ENCODE measurements around the gene GUCY1A1. TPM values are rescaled to one million over a fixed set of nuclear protein-coding genes. Genes with fewer than 3 reads are reported as not detected.
"Not testable (repeated sequence)": the region's sequence is repeated elsewhere in the genome, so short reads cannot be mapped to it uniquely, and the experiment has no call there.

The GUCY1A1 gene
- total and polyA plus RNA-seq, 5 donors = 9.9 to 82.5 (median 63.5) TPM

- intact Hi-C loops (cut with DNase I) = no loop called here
- Histone ChIP-seq H3K27me3 (ENCODE audit: control insufficient read depth, insufficient read depth) (no peaks in the 10 kb centered on the region), H3K27ac (ENCODE audit: low read length) (no peak overlapping the region), H3K4me1 (ENCODE audit: control insufficient read depth, insufficient read depth, low read length) (no peaks in the 10 kb centered on the region), H3K4me3 (ENCODE audit: low read length) (no peak overlapping the region), H3K9me3 (ENCODE audit: control insufficient read depth, low read length) (no peaks in the 10 kb centered on the region)
- DNase-seq = no peak
- ATAC-seq = no peak
- WGBS = 83% methylated on average over 5 of the region's 5 CpGs
These were observed 28.3 kb upstream of the GUCY1A1 start for GRCh38 chr4:155638195-155638965.

- H3K9me3 ChIP-seq (ENCODE audit: control insufficient read depth, low read length) = no peaks in the 10 kb centered on the region
- intact Hi-C loops (cut with DNase I) = no loop called here
- DNase-seq = no peak
- H3K4me1 ChIP-seq (ENCODE audit: control insufficient read depth, insufficient read depth, low read length) = no peaks in the 10 kb centered on the region
- H3K4me3 ChIP-seq (ENCODE audit: low read length) = no peak overlapping the region
- H3K27me3 ChIP-seq (ENCODE audit: control insufficient read depth, insufficient read depth) = no peaks in the 10 kb centered on the region
- H3K27ac ChIP-seq (ENCODE audit: low read length) = no peak overlapping the region
- no peak for ATAC-seq
- 43% methylated on average over 3 of the region's 3 CpGs for WGBS
These were observed 26.7 kb upstream of the GUCY1A1 start for GRCh38 chr4:155639704-155640523.

DNA sequence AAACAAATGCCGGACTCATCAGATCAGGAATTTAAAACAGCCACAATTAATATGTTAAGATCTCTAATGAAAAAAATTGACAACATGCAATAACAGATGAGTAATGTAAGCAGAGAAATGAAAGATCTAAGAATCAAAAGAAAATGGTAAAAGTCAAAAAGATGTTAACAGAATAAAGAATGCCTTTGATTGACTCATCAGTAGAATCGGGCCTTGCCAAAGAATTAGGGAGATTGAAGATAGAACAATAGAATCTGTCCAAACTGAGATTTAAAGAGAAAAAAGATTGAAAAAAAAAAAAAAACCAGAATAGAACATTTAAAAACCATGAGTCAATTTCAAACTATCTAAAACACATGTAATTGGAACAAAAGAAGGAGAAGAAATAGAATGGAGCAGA lies 25.9 kb upstream of the GUCY1A1 start:
- H3K4me1 ChIP-seq (ENCODE audit: control insufficient read depth, insufficient read depth, low read length) = no peaks in the 10 kb centered on the region
- H3K9me3 ChIP-seq (ENCODE audit: control insufficient read depth, low read length) = no peaks in the 10 kb centered on the region
- no peaks in the 10 kb centered on the region for H3K27me3 ChIP-seq (ENCODE audit: control insufficient read depth, insufficient read depth)
- no peak for DNase-seq
- no peak overlapping the region for H3K27ac ChIP-seq (ENCODE audit: low read length)
- 72% methylated on average over 2 of the region's 2 CpGs for WGBS
- intact Hi-C loops (cut with DNase I) = no loop called here
- no peak overlapping the region for H3K4me3 ChIP-seq (ENCODE audit: low read length)
- no peak for ATAC-seq

DNA sequence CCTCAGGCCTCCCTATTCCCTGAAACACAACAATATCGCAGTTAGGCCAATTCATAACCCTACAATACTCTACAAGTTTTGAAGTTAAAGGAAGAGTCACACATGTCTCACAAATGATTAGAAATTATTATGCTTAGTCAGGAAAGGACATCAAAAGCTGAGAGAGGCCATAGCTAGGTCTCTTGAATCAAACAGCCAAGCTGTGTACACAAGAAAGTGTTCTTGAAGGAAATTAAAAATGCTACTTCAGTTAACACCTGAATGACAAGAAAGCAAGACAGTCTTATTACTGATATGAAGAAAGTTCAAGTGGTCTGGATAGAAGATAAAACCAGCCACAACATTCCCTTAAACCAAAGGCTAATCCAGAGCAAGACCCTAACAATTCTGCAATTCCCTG lies 23.6 kb upstream of the GUCY1A1 start:
- Histone ChIP-seq H3K9me3 (ENCODE audit: control insufficient read depth, low read length) (no peaks in the 10 kb centered on the region), H3K27ac (ENCODE audit: low read length) (no peak overlapping the region), H3K4me1 (ENCODE audit: control insufficient read depth, insufficient read depth, low read length) (no peaks in the 10 kb centered on the region), H3K4me3 (ENCODE audit: low read length) (no peak overlapping the region), H3K27me3 (ENCODE audit: control insufficient read depth, insufficient read depth) (no peaks in the 10 kb centered on the region)
- intact Hi-C loops (cut with DNase I) = no loop called here
- no peak for DNase-seq
- WGBS = 98% methylated on average over 1 of the region's 1 CpG
- no peak for ATAC-seq

DNA sequence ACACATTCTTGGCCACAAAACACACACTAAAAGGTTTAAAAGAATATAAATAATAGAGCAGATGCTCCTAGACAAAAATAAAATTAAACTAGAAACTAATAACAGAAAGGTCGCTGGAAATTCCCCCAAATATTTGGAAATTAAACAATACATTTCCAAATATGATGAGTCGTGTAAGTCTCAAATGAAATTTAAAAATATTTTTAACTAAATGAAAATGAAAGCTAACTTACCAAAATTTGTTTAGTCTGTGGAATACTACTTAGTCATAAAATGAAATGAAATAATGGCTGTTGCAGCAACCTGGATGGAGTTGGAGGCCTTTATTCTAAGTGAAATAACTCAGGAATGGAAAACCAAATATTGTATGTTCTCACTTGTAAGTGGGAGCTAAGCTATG lies 20.6 kb upstream of the GUCY1A1 start:
- Histone ChIP-seq H3K27ac (ENCODE audit: low read length) (no peak overlapping the region), H3K4me3 (ENCODE audit: low read length) (no peak overlapping the region), H3K4me1 (ENCODE audit: control insufficient read depth, insufficient read depth, low read length) (no peaks in the 10 kb centered on the region), H3K9me3 (ENCODE audit: control insufficient read depth, low read length) (no peaks in the 10 kb centered on the region), H3K27me3 (ENCODE audit: control insufficient read depth, insufficient read depth) (no peaks in the 10 kb centered on the region)
- no peak for DNase-seq
- no peak for ATAC-seq
- WGBS = 84% methylated on average over 2 of the region's 2 CpGs
- intact Hi-C loops (cut with DNase I) = no loop called here

- H3K27ac ChIP-seq (ENCODE audit: low read length); ATAC-seq; H3K4me1 ChIP-seq (ENCODE audit: control insufficient read depth, insufficient read depth, low read length); H3K9me3 ChIP-seq (ENCODE audit: control insufficient read depth, low read length); DNase-seq; H3K27me3 ChIP-seq (ENCODE audit: control insufficient read depth, insufficient read depth); H3K4me3 ChIP-seq (ENCODE audit: low read length); intact Hi-C loops (cut with DNase I): not testable (repeated sequence)
- WGBS = 93% methylated on average over 4 of the region's 4 CpGs
These were observed 15.9 kb upstream of the GUCY1A1 start for GRCh38 chr4:155650785-155651184.

DNA sequence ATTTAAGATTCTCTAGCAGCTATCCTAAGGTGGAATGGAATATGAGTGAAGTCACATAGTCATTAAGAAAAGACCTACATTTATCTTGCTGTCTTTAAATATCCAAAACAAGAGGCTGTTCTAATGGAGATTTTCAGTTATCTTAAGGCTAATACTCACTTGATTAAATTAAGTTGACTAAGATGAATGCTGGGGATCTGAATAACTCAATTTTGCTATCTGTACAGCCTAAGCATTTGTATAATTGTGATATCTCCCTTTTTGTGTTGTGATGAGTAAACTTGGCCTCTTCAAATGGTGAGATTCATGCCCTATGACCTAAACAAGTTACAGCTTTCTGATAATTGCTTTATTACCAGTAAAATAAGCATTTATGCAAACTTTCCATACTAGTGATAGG lies 13.6 kb upstream of the GUCY1A1 start:
- intact Hi-C loops (cut with DNase I) = no loop called here
- ATAC-seq = no peak

GRCh38 chr4:155656025-155656424 lies 10.6 kb upstream of the GUCY1A1 start:
- ATAC-seq = no peak
- Histone ChIP-seq H3K27ac (ENCODE audit: low read length) (no peak overlapping the region), H3K4me1 (ENCODE audit: control insufficient read depth, insufficient read depth, low read length) (no peaks in the 10 kb centered on the region), H3K9me3 (ENCODE audit: control insufficient read depth, low read length) (no peaks in the 10 kb centered on the region), H3K4me3 (ENCODE audit: low read length) (no peak overlapping the region), H3K27me3 (ENCODE audit: control insufficient read depth, insufficient read depth) (no peaks in the 10 kb centered on the region)
- WGBS = 88% methylated on average over 4 of the region's 4 CpGs
- no peak for DNase-seq
- intact Hi-C loops (cut with DNase I) = no loop called here

More for the DNA sequence above, 13.6 kb upstream of the GUCY1A1 start:
- no peak for DNase-seq
- Histone ChIP-seq H3K4me3 (ENCODE audit: low read length) (no peak overlapping the region), H3K27ac (ENCODE audit: low read length) (no peak overlapping the region), H3K9me3 (ENCODE audit: control insufficient read depth, low read length) (no peaks in the 10 kb centered on the region), H3K27me3 (ENCODE audit: control insufficient read depth, insufficient read depth) (no peaks in the 10 kb centered on the region), H3K4me1 (ENCODE audit: control insufficient read depth, insufficient read depth, low read length) (no peaks in the 10 kb centered on the region)

- Histone ChIP-seq H3K4me1 (ENCODE audit: control insufficient read depth, insufficient read depth, low read length) (no peaks in the 10 kb centered on the region), H3K4me3 (ENCODE audit: low read length) (no peak overlapping the region), H3K27ac (ENCODE audit: low read length) (no peak overlapping the region), H3K27me3 (ENCODE audit: control insufficient read depth, insufficient read depth) (no peaks in the 10 kb centered on the region), H3K9me3 (ENCODE audit: control insufficient read depth, low read length) (no peaks in the 10 kb centered on the region)
- intact Hi-C loops (cut with DNase I) = no loop called here
- no peak for DNase-seq
- ATAC-seq = no peak
These were observed 9.5 kb upstream of the GUCY1A1 start for GRCh38 chr4:155657169-155657568.

DNA sequence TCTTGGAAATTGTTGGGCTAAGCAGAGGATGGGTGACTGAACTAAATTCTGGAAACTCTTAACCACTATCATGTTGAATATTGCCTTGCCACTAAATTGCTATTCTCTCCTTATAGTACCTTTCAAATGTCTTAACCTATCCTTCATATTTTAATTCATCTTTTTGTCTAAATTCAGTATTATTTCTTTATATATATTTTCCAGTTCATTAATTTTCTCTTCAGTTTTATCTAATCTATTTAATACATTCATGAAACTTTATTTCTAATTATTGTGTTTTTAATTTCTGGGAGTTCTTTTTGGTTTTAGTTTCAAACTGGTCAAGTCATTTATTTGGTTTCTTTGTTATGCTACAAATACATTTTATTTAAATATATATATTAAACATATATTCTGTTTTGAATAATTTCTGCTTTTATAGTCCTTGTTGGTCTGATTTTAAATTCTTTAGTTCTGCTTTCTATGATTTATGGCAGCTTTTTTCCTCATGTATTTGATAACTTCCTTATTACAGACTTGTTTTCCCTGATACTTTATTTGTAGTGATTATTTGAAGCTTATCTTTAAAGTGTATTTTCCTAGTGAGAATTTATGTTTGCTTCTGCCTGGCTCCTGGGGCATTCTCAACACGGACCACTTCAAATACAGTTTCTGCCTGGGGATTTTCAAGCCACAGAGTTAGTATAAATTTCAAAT lies 8.5 kb upstream of the GUCY1A1 start:
- H3K27ac ChIP-seq (ENCODE audit: low read length) = no peak overlapping the region
- H3K27me3 ChIP-seq (ENCODE audit: control insufficient read depth, insufficient read depth) = no peaks in the 10 kb centered on the region
- H3K4me3 ChIP-seq (ENCODE audit: low read length) = no peak overlapping the region
- H3K4me1 ChIP-seq (ENCODE audit: control insufficient read depth, insufficient read depth, low read length) = no peaks in the 10 kb centered on the region
- DNase-seq (no peak), ATAC-seq (no peak)
- intact Hi-C loops (cut with DNase I) = no loop called here
- 70% methylated on average over 1 of the region's 1 CpG for WGBS
- no peaks in the 10 kb centered on the region for H3K9me3 ChIP-seq (ENCODE audit: control insufficient read depth, low read length)

- intact Hi-C loops (cut with DNase I) = no loop called here
- H3K27ac ChIP-seq (ENCODE audit: low read length) = no peak overlapping the region
- ATAC-seq = no peak
These were observed 8.0 kb upstream of the GUCY1A1 start for GRCh38 chr4:155658681-155659064.

More at GRCh38 chr4:155658681-155659064, 8.0 kb upstream of the GUCY1A1 start:
- Histone ChIP-seq H3K4me1 (ENCODE audit: control insufficient read depth, insufficient read depth, low read length) (no peaks in the 10 kb centered on the region), H3K27me3 (ENCODE audit: control insufficient read depth, insufficient read depth) (no peaks in the 10 kb centered on the region), H3K9me3 (ENCODE audit: control insufficient read depth, low read length) (no peaks in the 10 kb centered on the region), H3K4me3 (ENCODE audit: low read length) (no peak overlapping the region)
- WGBS = 65% methylated on average over 1 of the region's 1 CpG
- no peak for DNase-seq

Measured in right cardiac atrium (tissue), 5 donors.